T-helper 1 cell treated with Interleukin-12 subunit alpha and Interleukin-12 subunit beta and Interleukin-4 antibody, amounts not matched to agents 30 μg/mL and 1 μg/mL, for 36 hours (primary cell): ENCODE results near the gene TMPRSS13.
A peak's percentile ranks its signal among the peaks of the same experiment; 100 is the strongest.
"Not testable (repeated sequence)": the region's sequence is repeated elsewhere in the genome, so short reads cannot be mapped to it uniquely, and the experiment has no call there.

Source experiments
- H3K27ac Mint-ChIP-seq: one replicate; pipeline ENCODE4 v1.8.0; 2021; ENCODE audit warnings: mild to moderate bottlenecking, mixed read lengths
- H3K27me3 Mint-ChIP-seq: one replicate; pipeline ENCODE4 v1.8.0; 2021; ENCODE audit warnings: low read depth, mixed read lengths
- H3K36me3 Mint-ChIP-seq: one replicate; pipeline ENCODE4 v1.8.0; 2021; ENCODE audit warnings: low read depth, mixed read lengths
- H3K4me1 Mint-ChIP-seq: one replicate; pipeline ENCODE4 v1.8.0; 2021; ENCODE audit warnings: low read depth, mixed read lengths
- H3K4me3 Mint-ChIP-seq: one replicate; pipeline ENCODE4 v1.8.0; 2021; ENCODE audit warnings: mild to moderate bottlenecking, moderate library complexity, mixed read lengths
- H3K9me3 Mint-ChIP-seq: one replicate; pipeline ENCODE4 v1.8.0; 2021; ENCODE audit warnings: mixed read lengths

TMPRSS13 gene

GRCh38 chr11:117961896-117962295, 32.7 kb upstream of the TMPRSS13 start:
- H3K9me3 Mint-ChIP-seq = peaks cover 36% of the 10 kb centered on the region
- no peak overlapping the region for H3K4me3 Mint-ChIP-seq
- peaks cover 35% of the 10 kb centered on the region for H3K36me3 Mint-ChIP-seq
- H3K27ac Mint-ChIP-seq = peak overlapping the region; percentile 52
- H3K27me3 Mint-ChIP-seq = no peaks in the 10 kb centered on the region
- peaks cover 32% of the 10 kb centered on the region for H3K4me1 Mint-ChIP-seq

- Mint-ChIP-seq H3K4me1 (peaks cover 34% of the 10 kb centered on the region), H3K27me3 (no peaks in the 10 kb centered on the region), H3K4me3 (peak overlapping the region; percentile 0), H3K9me3 (peaks cover 45% of the 10 kb centered on the region), H3K36me3 (peaks cover 42% of the 10 kb centered on the region), H3K27ac (peak overlapping the region; percentile 72)
Measured at GRCh38 chr11:117960406-117960805, 31.2 kb upstream of the TMPRSS13 start.

- Mint-ChIP-seq H3K4me3 (no peak overlapping the region), H3K36me3 (peaks cover 42% of the 10 kb centered on the region), H3K4me1 (peaks cover 34% of the 10 kb centered on the region), H3K9me3 (peaks cover 45% of the 10 kb centered on the region), H3K27ac (peak overlapping the region; percentile 72), H3K27me3 (no peaks in the 10 kb centered on the region)
Measured at GRCh38 chr11:117959438-117960149, 30.4 kb upstream of the TMPRSS13 start.

- Mint-ChIP-seq H3K36me3 (peaks cover 42% of the 10 kb centered on the region), H3K4me3 (no peak overlapping the region), H3K9me3 (peaks cover 45% of the 10 kb centered on the region), H3K27ac (peak overlapping the region; percentile 18), H3K4me1 (peaks cover 38% of the 10 kb centered on the region), H3K27me3 (no peaks in the 10 kb centered on the region)
Measured at GRCh38 chr11:117958949-117959348, 29.7 kb upstream of the TMPRSS13 start.

- H3K4me1 Mint-ChIP-seq = peaks cover 63% of the 10 kb centered on the region
- peak overlapping the region; percentile 59 for H3K4me3 Mint-ChIP-seq
- peaks cover 22% of the 10 kb centered on the region for H3K9me3 Mint-ChIP-seq
- peak overlapping the region; percentile 84 for H3K27ac Mint-ChIP-seq
- H3K27me3 Mint-ChIP-seq = no peaks in the 10 kb centered on the region
- peaks cover 19% of the 10 kb centered on the region for H3K36me3 Mint-ChIP-seq
Measured at GRCh38 chr11:117953024-117953671, 23.9 kb upstream of the TMPRSS13 start.

GRCh38 chr11:117950993-117951961, 22.1 kb upstream of the TMPRSS13 start:
- Mint-ChIP-seq H3K4me3 (peak overlapping the region; percentile 85), H3K27me3 (no peaks in the 10 kb centered on the region), H3K27ac (peak overlapping the region; percentile 96), H3K9me3 (peaks cover 4% of the 10 kb centered on the region), H3K36me3 (peaks cover 5% of the 10 kb centered on the region), H3K4me1 (peaks cover 67% of the 10 kb centered on the region)

- peaks cover 4% of the 10 kb centered on the region for H3K36me3 Mint-ChIP-seq
- peaks cover 76% of the 10 kb centered on the region for H3K4me1 Mint-ChIP-seq
- no peaks in the 10 kb centered on the region for H3K9me3 Mint-ChIP-seq
- H3K4me3 Mint-ChIP-seq = peak overlapping the region; percentile 85
- H3K27me3 Mint-ChIP-seq = no peaks in the 10 kb centered on the region
- H3K27ac Mint-ChIP-seq = peak overlapping the region; percentile 96
Measured at GRCh38 chr11:117950301-117950700, 21.1 kb upstream of the TMPRSS13 start.

- Mint-ChIP-seq H3K27me3 (no peaks in the 10 kb centered on the region), H3K4me3 (peak overlapping the region; percentile 25), H3K27ac (peak overlapping the region; percentile 70), H3K36me3 (peaks cover 1% of the 10 kb centered on the region), H3K4me1 (peaks cover 86% of the 10 kb centered on the region), H3K9me3 (no peaks in the 10 kb centered on the region)
Measured at GRCh38 chr11:117949062-117949461, 19.9 kb upstream of the TMPRSS13 start.

GRCh38 chr11:117948466-117948865, 19.3 kb upstream of the TMPRSS13 start:
- not testable (repeated sequence) for H3K27me3 Mint-ChIP-seq, H3K27ac Mint-ChIP-seq, H3K4me3 Mint-ChIP-seq, H3K9me3 Mint-ChIP-seq, H3K36me3 Mint-ChIP-seq
- H3K4me1 Mint-ChIP-seq = peaks cover 83% of the 10 kb centered on the region

- H3K27me3 Mint-ChIP-seq, H3K9me3 Mint-ChIP-seq, H3K36me3 Mint-ChIP-seq: not testable (repeated sequence)
- peaks cover 76% of the 10 kb centered on the region for H3K4me1 Mint-ChIP-seq
- H3K4me3 Mint-ChIP-seq = peak overlapping the region; percentile 47
- H3K27ac Mint-ChIP-seq = peak overlapping the region; percentile 75
Measured at GRCh38 chr11:117947751-117948150, 18.5 kb upstream of the TMPRSS13 start.

GRCh38 chr11:117946842-117947526, 17.8 kb upstream of the TMPRSS13 start:
- Mint-ChIP-seq H3K27ac (peak overlapping the region; percentile 56), H3K36me3 (peaks cover 10% of the 10 kb centered on the region), H3K4me3 (peak overlapping the region; percentile 35), H3K9me3 (peaks cover 8% of the 10 kb centered on the region), H3K27me3 (peaks cover 4% of the 10 kb centered on the region), H3K4me1 (peaks cover 76% of the 10 kb centered on the region)

GRCh38 chr11:117946156-117946841, 17.1 kb upstream of the TMPRSS13 start:
- H3K9me3 Mint-ChIP-seq = peaks cover 8% of the 10 kb centered on the region
- H3K27me3 Mint-ChIP-seq = peaks cover 4% of the 10 kb centered on the region
- H3K4me1 Mint-ChIP-seq = peaks cover 71% of the 10 kb centered on the region

GRCh38 chr11:117945047-117945810, 16.0 kb upstream of the TMPRSS13 start:
- peaks cover 4% of the 10 kb centered on the region for H3K27me3 Mint-ChIP-seq
- peaks cover 9% of the 10 kb centered on the region for H3K36me3 Mint-ChIP-seq
- peaks cover 8% of the 10 kb centered on the region for H3K9me3 Mint-ChIP-seq
- H3K4me1 Mint-ChIP-seq = peaks cover 61% of the 10 kb centered on the region
- no peak overlapping the region for H3K27ac Mint-ChIP-seq
- H3K4me3 Mint-ChIP-seq = no peak overlapping the region

More at GRCh38 chr11:117946156-117946841, 17.1 kb upstream of the TMPRSS13 start:
- Mint-ChIP-seq H3K27ac (peak overlapping the region; percentile 56), H3K36me3 (peaks cover 10% of the 10 kb centered on the region), H3K4me3 (no peak overlapping the region)
